BJ (cell line): Measurements from ENCODE around the gene CASP6. TPM values are rescaled to one million over a fixed set of nuclear protein-coding genes. Genes with fewer than 3 reads are reported as not detected.

ENCODE experiments used
- CTCF ChIA-PET: fragments of 350-600 bp; formaldehyde crosslinking; extraction: SDS; loops from one replicate; lab custom pipeline; 2021; ENCODE audit warnings: antibody characterized with exemption, inconsistent platforms; lab: Yijun Ruan, JAX
- POLR2A ChIA-PET: fragments of 300-600 bp; sonication (Branson Sonifier 250); formaldehyde crosslinking; extraction: SDS; loops from one replicate; lab custom pipeline; 2021; ENCODE audit warnings: antibody characterized with exemption; lab: Charles Lee
- DNase-seq: peaks from one replicate; pipeline ENCODE4 v3.0.0-alpha.2; 2011; ENCODE audit warnings: low read depth
- H3K27me3 ChIP-seq: 2 replicates; pipeline ENCODE4 v1.6.0; 2011; ENCODE audit warnings: low read length; ENCODE audit not compliant: control insufficient read depth, insufficient read depth
- H3K36me3 ChIP-seq: 2 replicates; pipeline ENCODE4 v1.5.1; 2011; ENCODE audit warnings: low read length; ENCODE audit not compliant: control insufficient read depth, insufficient read depth
- H3K4me3 ChIP-seq: 2 replicates; pipeline ENCODE4 v1.5.1; 2011; ENCODE audit warnings: low read depth, mild to moderate bottlenecking, control low read depth, low read length
- CTCF ChIP-seq: IDR thresholded peaks from 2 replicates; pipeline ENCODE4 v1.5.1; 2011; ENCODE audit warnings: low read depth, mild to moderate bottlenecking, control low read depth, inconsistent platforms, low read length, moderate library complexity; ENCODE audit not compliant: insufficient read depth
- polyA plus RNA-seq: library from polyadenylated mRNA; depleted of rRNA; stranded (reverse); fragments of >200 nt; gene quantifications from 2 replicates; pipeline ENCODE4 v1.2.3, GENCODE V29; 2011

CASP6 gene
- polyA plus RNA-seq, 1 experiment: 17.0 TPM

DNA sequence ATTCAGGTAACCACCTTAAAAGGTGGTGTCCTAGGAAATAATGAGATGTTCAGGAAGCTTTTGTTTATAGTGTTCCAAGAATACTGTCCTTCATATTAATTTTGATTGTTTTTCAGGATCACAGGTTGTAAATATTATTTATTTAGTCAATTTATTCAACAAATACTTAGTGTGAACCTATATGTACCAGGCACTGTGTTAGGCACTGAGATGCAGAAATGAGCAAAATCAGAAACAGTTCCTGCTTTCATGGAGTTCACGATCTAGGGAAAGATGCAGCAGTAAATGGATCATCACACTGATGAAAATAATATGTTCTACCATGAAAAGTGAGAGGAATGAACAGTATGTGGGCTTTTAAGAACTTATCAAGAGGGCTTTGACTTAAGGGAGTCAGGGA lies 44.9 kb upstream of the CASP6 start:
- DNase-seq: no peak
- POLR2A ChIA-PET: no interaction called here
- CTCF ChIA-PET: no interaction called here

GRCh38 chr4:109746728-109747127 lies 43.5 kb upstream of the CASP6 start:
- no peak for DNase-seq
- Histone ChIP-seq H3K27me3 (peaks cover 4% of the 10 kb centered on the region), H3K4me3 (no peak overlapping the region), H3K36me3 (no peaks in the 10 kb centered on the region)
- POLR2A ChIA-PET: no interaction called here
- TF ChIP-seq CTCF: no peak
- CTCF ChIA-PET: no interaction called here

More for the DNA sequence above, 44.9 kb upstream of the CASP6 start:
- Histone ChIP-seq H3K27me3 (peaks cover 2% of the 10 kb centered on the region), H3K4me3 (no peak overlapping the region), H3K36me3 (no peaks in the 10 kb centered on the region)
- TF ChIP-seq CTCF: no peak

- TF ChIP-seq CTCF: no peak
- CTCF ChIA-PET: no interaction called here
- no peak for DNase-seq
- no peak overlapping the region for H3K4me3 ChIP-seq
- H3K27me3 ChIP-seq: peaks cover 4% of the 10 kb centered on the region
- POLR2A ChIA-PET: no interaction called here
- H3K36me3 ChIP-seq: no peaks in the 10 kb centered on the region
These were observed 42.6 kb upstream of the CASP6 start for GRCh38 chr4:109745830-109746229.

- ChIA-PET CTCF (interaction anchor here (1.9 kb wide), 1 partner anchor 307 kb away, joined by 4 read pairs; no protein-coding TSS in a partner anchor), POLR2A (no interaction called here)
- peaks cover 2% of the 10 kb centered on the region for H3K27me3 ChIP-seq
- no peak overlapping the region for H3K4me3 ChIP-seq
- no peak for DNase-seq
- no peaks in the 10 kb centered on the region for H3K36me3 ChIP-seq
- TF ChIP-seq CTCF: no peak
These were observed 36.3 kb upstream of the CASP6 start for GRCh38 chr4:109739547-109739946.

DNA sequence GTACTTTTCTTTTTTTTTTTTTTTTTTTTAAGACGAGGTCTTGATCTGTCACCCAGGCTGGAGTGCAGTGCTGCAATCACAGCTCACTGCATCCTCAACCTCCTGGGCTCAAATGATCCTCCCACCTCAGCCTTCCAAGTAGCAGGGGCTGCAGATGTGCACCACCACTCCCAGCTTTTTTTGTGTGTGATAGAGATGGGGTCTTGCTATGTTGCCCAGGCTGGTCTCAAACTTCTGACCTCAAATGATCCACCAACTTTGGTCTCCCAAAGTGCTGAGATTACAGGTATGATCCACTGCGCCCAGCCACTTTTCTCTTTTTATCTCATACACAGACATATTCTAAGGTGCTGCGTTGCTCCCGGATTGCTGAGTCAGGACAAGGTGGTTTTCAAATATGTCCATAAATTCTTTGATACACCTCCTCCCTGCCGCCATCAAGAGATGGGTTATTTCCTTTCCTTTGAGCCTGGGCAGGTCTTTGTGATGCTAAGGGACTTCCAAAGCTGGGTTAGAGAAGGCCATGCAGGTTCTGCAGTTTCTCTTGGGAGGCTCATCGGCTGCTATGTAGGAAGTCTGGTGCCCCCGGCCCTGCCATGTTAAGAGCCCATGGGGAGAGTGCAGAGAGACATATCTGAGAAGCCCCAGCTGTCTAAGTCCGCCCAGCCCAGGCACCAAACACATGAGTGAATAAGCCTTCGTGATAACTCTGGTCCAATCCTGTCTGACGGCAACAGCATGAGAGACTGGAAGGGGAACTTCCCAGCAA lies 35.0 kb upstream of the CASP6 start:
- ChIA-PET POLR2A (no interaction called here), CTCF (interaction anchor here (1.9 kb wide), 1 partner anchor 305 kb away, joined by 4 read pairs; no protein-coding TSS in a partner anchor)
- peaks cover 2% of the 10 kb centered on the region for H3K27me3 ChIP-seq
- H3K4me3 ChIP-seq: no peak overlapping the region
- no peak for DNase-seq
- no peak for TF ChIP-seq CTCF
- no peaks in the 10 kb centered on the region for H3K36me3 ChIP-seq
